Endothelial cell of umbilical vein (primary cell): ENCODE measurements around the gene SUV39H1. TPM values are rescaled to one million over a fixed set of nuclear protein-coding genes. Genes with fewer than 3 reads are reported as not detected.

ENCODE experiments used
- BruUV-seq: library from RNA; stranded (reverse); fragments of 400-500 nt; replicated peaks from 2 replicates; lab custom pipeline; 2021; lab: Mats Ljungman, UMichigan
- CTCF ChIA-PET: fragments of 300-600, 350-600 bp; sonication (Branson Sonifier 250); formaldehyde crosslinking; loops from one replicate; lab custom pipeline; 2021; ENCODE audit warnings: antibody characterized with exemption, inconsistent platforms; lab: Charles Lee
- POLR2A ChIA-PET: fragments of 300-600, 350-600 bp; sonication (Branson Sonifier 250); formaldehyde crosslinking; loops from one replicate; lab custom pipeline; 2021; ENCODE audit warnings: antibody characterized with exemption, inconsistent platforms; lab: Charles Lee
- DNase-seq: peaks from one replicate; pipeline ENCODE4 v3.0.0-alpha.2; 2011; ENCODE audit warnings: low read depth, low spot score
- FAIRE-seq: peaks from 2 replicates; lab custom pipeline; 2011; peaks lifted over from hg19 to GRCh38; lab: Jason Lieb, UNC
- H2AFZ ChIP-seq: 2 replicates; pipeline ENCODE4 v1.6.0; 2012; ENCODE audit warnings: low read depth, low read length, control low read depth, inconsistent platforms
- H3K27ac ChIP-seq: 2 replicates; pipeline ENCODE4 v1.5.1; 2011; ENCODE audit warnings: low read depth, mild to moderate bottlenecking, control low read depth, low read length, moderate library complexity; ENCODE audit not compliant: insufficient read depth
- H3K27me3 ChIP-seq, 2 experiments: 2 replicates each; pipeline versions ENCODE4 v1.6.0 to v1.6.1; 2011; ENCODE audit warnings: low read length in 2 of 2, mixed read lengths in 1 of 2; ENCODE audit not compliant: control insufficient read depth in 2 of 2, insufficient read depth in 2 of 2
- H3K36me3 ChIP-seq, 2 experiments: 2 replicates in 1 of 2; 3 replicates in 1 of 2; pipeline ENCODE4 v1.5.1; 2011; ENCODE audit warnings: low read length in 2 of 2, mild to moderate bottlenecking in 1 of 2, moderate library complexity in 1 of 2; ENCODE audit not compliant: control insufficient read depth in 2 of 2, insufficient read depth in 2 of 2; ENCODE audit errors: extremely low read depth in 1 of 2
- H3K4me1 ChIP-seq: 3 replicates; pipeline ENCODE4 v1.5.1; 2011; ENCODE audit warnings: mild to moderate bottlenecking, low read length; ENCODE audit not compliant: control insufficient read depth, insufficient read depth; ENCODE audit errors: extremely low read depth
- H3K4me2 ChIP-seq: 2 replicates; pipeline ENCODE4 v1.6.1; 2011; ENCODE audit warnings: low read length, control low read depth, mixed read lengths; ENCODE audit not compliant: insufficient read depth
- H3K4me3 ChIP-seq, 3 experiments: fragments of 200-600 bp in 1 of 3; sonication (generic), shearing (Covaris generic) in 1 of 3; replicated peaks in 1 of 3; 2 replicates each; pipeline ENCODE4 v1.5.1; 2011 to 2016; ENCODE audit warnings: control low read depth in 3 of 3, low read length in 3 of 3, mild to moderate bottlenecking in 2 of 3, inconsistent platforms in 1 of 3, low read depth in 1 of 3, moderate library complexity in 1 of 3; ENCODE audit not compliant: insufficient read depth in 1 of 3
- H3K79me2 ChIP-seq: 2 replicates; pipeline ENCODE4 v1.6.0; 2012; ENCODE audit warnings: low read length, inconsistent platforms; ENCODE audit not compliant: control insufficient read depth, insufficient read depth
- H3K9ac ChIP-seq: replicated peaks from 2 replicates; pipeline ENCODE3; 2011; ENCODE audit warnings: low read length, control low read depth; ENCODE audit not compliant: insufficient read depth; ENCODE audit errors: extremely low read depth
- H3K9me1 ChIP-seq: replicated peaks from 3 replicates; pipeline ENCODE4 v1.6.0; 2011; ENCODE audit warnings: mild to moderate bottlenecking, low read length; ENCODE audit not compliant: control insufficient read depth, insufficient read depth; ENCODE audit errors: extremely low read depth
- H3K9me3 ChIP-seq: replicated peaks from 2 replicates; pipeline ENCODE4 v1.5.1; 2012; ENCODE audit warnings: low read length, inconsistent platforms; ENCODE audit not compliant: control insufficient read depth, insufficient read depth
- H4K20me1 ChIP-seq: replicated peaks from 2 replicates; pipeline ENCODE3; 2011; ENCODE audit warnings: mild to moderate bottlenecking, low read length; ENCODE audit not compliant: control insufficient read depth, insufficient read depth; ENCODE audit errors: extremely low read depth
- EZH2 ChIP-seq: IDR thresholded peaks from 2 replicates; pipeline ENCODE4 v1.6.1; 2012; ENCODE audit warnings: borderline replicate concordance, low read depth, mild to moderate bottlenecking, moderate library complexity, low read length, inconsistent platforms; ENCODE audit not compliant: severe bottlenecking
- FOS ChIP-seq: IDR thresholded peaks from 2 replicates; pipeline ENCODE4 v1.6.1; 2011; ENCODE audit warnings: mild to moderate bottlenecking, low read length, moderate library complexity, borderline replicate concordance; ENCODE audit not compliant: insufficient read depth
- GATA2 ChIP-seq: IDR thresholded peaks from 2 replicates; pipeline ENCODE4 v1.7.0; 2011; ENCODE audit warnings: low read depth, mild to moderate bottlenecking, moderate library complexity, mixed read lengths, low read length; ENCODE audit not compliant: insufficient read length, insufficient read depth
- JUN ChIP-seq: IDR thresholded peaks from 2 replicates; pipeline ENCODE4 v1.6.1; 2011; ENCODE audit warnings: borderline replicate concordance, low read depth; ENCODE audit not compliant: insufficient read length, insufficient read depth
- MYC ChIP-seq: IDR thresholded peaks from one replicate; pipeline ENCODE4 v1.6.1; 2011; ENCODE audit warnings: mild to moderate bottlenecking, low read depth, low read length
- POLR2A ChIP-seq: IDR thresholded peaks from 2 replicates; pipeline ENCODE4 v1.6.1; 2012; ENCODE audit warnings: low read depth, mild to moderate bottlenecking, control low read depth, low read length
- POLR2AphosphoS5 ChIP-seq: IDR thresholded peaks from 2 replicates; pipeline ENCODE4 v1.6.1; 2012; ENCODE audit warnings: low read depth, mild to moderate bottlenecking, control low read depth, low read length, moderate library complexity; ENCODE audit not compliant: insufficient read depth
- dilution Hi-C: fragments of 300-500 bp; cut with MboI; formaldehyde crosslinking; loops from one replicate; pipeline ENCODE4 v1.15.0; 2019; ENCODE audit warnings: low sequenced_read_pairs; ENCODE audit not compliant: extremely low pct_ligation_motif_present
- intact Hi-C: fragments of 100-400 bp; cut with micrococcal nuclease; formaldehyde crosslinking; loops from one replicate; pipeline ENCODE4 v1.10.0; 2022
- polyA plus RNA-seq, 4 experiments: library from polyadenylated mRNA; depleted of rRNA in 3 of 4; stranded (reverse) in 3 of 4; unstranded in 1 of 4; fragments of >200 nt; gene quantifications; 2 replicates each; pipeline versions ENCODE4 v1.2.1 to v1.2.3, GENCODE V29; 2011 to 2012; ENCODE audit warnings: missing spikeins in 1 of 4
- total RNA-seq: library from RNA; stranded (reverse); gene quantifications from 2 replicates; pipeline ENCODE4 v1.2.3, GENCODE V29; 2021
- TF ChIP-seq, protein P1 (sequence below): IDR thresholded peaks from 2 replicates; pipeline ENCODE4 v1.6.1; 2011; ENCODE audit not compliant: insufficient read depth, insufficient read length
- TF ChIP-seq, protein P2 (sequence below), 2 donors: IDR thresholded peaks; 1 replicate in 1 of 2; 2 replicates in 1 of 2; pipeline ENCODE4 v1.5.1; 2011; ENCODE audit warnings: low read length in 2 of 2, mild to moderate bottlenecking in 2 of 2, moderate library complexity in 2 of 2, control low read depth in 1 of 2, inconsistent platforms in 1 of 2, low read depth in 1 of 2; ENCODE audit not compliant: insufficient read depth in 1 of 2; ENCODE audit errors: extremely low read depth in 1 of 2

Gene SUV39H1
- total and polyA plus RNA-seq, 2 donors (not counting 3 experiments of a cell fraction or from before 2014, with no cell fraction given): 18.2 to 19.0 TPM

DNA sequence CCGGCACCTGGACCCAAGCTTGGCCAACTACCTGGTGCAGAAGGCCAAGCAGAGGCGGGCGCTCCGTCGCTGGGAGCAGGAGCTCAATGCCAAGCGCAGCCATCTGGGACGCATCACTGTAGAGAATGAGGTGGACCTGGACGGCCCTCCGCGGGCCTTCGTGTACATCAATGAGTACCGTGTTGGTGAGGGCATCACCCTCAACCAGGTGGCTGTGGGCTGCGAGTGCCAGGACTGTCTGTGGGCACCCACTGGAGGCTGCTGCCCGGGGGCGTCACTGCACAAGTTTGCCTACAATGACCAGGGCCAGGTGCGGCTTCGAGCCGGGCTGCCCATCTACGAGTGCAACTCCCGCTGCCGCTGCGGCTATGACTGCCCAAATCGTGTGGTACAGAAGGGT lies 3.7 kb downstream of the SUV39H1 start:
- Histone ChIP-seq H3K27ac (no peak overlapping the region), H3K4me1 (peaks cover 5% of the 10 kb centered on the region), H4K20me1 (no peaks in the 10 kb centered on the region), H3K9ac (no peak overlapping the region), H2AFZ (no peak overlapping the region), H3K27me3 (no peaks in the 10 kb centered on the region), H3K9me3 (no peaks in the 10 kb centered on the region), H3K36me3 (peaks cover 4 to 9% of the 10 kb centered on the region in 2 experiments), H3K9me1 (no peaks in the 10 kb centered on the region), H3K4me3 (no peak overlapping the region), H3K79me2 (peaks cover 28% of the 10 kb centered on the region), H3K4me2 (no peak overlapping the region)
- POLR2A ChIA-PET: no interaction called here
- no TSS peak for BruUV-seq
- intact Hi-C loops: no loop called here
- DNase-seq (no peak), FAIRE-seq (no peak)
- dilution Hi-C loops: no loop called here
- no peak for TF ChIP-seq POLR2A
- TF ChIP-seq GATA2: no peak
- TF ChIP-seq, protein P1, sequence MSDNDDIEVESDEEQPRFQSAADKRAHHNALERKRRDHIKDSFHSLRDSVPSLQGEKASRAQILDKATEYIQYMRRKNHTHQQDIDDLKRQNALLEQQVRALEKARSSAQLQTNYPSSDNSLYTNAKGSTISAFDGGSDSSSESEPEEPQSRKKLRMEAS: no peak
- TF ChIP-seq JUN: no peak
- no peak for TF ChIP-seq MYC
- TF ChIP-seq, protein P2, sequence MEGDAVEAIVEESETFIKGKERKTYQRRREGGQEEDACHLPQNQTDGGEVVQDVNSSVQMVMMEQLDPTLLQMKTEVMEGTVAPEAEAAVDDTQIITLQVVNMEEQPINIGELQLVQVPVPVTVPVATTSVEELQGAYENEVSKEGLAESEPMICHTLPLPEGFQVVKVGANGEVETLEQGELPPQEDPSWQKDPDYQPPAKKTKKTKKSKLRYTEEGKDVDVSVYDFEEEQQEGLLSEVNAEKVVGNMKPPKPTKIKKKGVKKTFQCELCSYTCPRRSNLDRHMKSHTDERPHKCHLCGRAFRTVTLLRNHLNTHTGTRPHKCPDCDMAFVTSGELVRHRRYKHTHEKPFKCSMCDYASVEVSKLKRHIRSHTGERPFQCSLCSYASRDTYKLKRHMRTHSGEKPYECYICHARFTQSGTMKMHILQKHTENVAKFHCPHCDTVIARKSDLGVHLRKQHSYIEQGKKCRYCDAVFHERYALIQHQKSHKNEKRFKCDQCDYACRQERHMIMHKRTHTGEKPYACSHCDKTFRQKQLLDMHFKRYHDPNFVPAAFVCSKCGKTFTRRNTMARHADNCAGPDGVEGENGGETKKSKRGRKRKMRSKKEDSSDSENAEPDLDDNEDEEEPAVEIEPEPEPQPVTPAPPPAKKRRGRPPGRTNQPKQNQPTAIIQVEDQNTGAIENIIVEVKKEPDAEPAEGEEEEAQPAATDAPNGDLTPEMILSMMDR (IDR thresholded peaks at IDR 0.05; ENCODE audit: extremely low read depth in 1 of 2, insufficient read depth in 1 of 2, low read depth in 1 of 2, low read length in 2 of 2): no peak
- TF ChIP-seq POLR2AphosphoS5: no peak
- TF ChIP-seq FOS: no peak
- TF ChIP-seq EZH2: no peak
- CTCF ChIA-PET: no interaction called here
